GM11168 (cell line): ENCODE data around the gene LRRC37B.
"Not testable (repeated sequence)": the region's sequence is repeated elsewhere in the genome, so short reads cannot be mapped to it uniquely, and the experiment has no call there.

Experiments used
- in situ Hi-C: fragments of 300-500 bp; cut with MboI; formaldehyde crosslinking; loops from one replicate; pipeline ENCODE4 v1.12.0; 2022; ENCODE audit warnings: low sequenced_read_pairs; ENCODE audit not compliant: unreplicated experiment

Gene LRRC37B

GRCh38 chr17:32084942-32085829, 78.0 kb downstream of the LRRC37B start:
- in situ Hi-C loops = not testable (repeated sequence)

DNA sequence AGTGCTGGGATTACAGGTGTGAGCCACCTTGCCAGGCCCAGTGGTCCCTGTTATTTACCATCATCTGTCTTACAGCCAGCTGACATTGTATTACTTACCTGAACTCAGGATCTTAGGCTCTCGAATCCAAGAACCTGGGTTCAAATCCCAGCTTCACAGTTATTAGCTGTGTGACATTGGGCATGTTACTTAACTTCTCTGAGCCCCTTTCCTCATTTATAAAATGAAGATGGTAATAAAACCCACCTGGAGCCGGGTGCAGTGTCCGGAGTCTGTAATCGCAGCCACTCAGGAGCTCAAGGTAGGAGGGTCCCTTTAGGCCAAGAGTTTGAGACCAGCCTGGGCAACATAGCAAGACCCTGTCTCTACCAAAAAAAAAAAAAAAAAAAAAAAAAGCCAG, 79.7 kb downstream of the LRRC37B start:
- in situ Hi-C loops = not testable (repeated sequence)

GRCh38 chr17:32092062-32092461, 84.9 kb downstream of the LRRC37B start:
- in situ Hi-C loops = loop anchor here (10.0 kb wide), 1 partner anchor 1047 kb away; no protein-coding TSS in a partner anchor

GRCh38 chr17:32099686-32100085, 92.5 kb downstream of the LRRC37B start:
- in situ Hi-C loops = loop anchor here (10.0 kb wide), 1 partner anchor 1055 kb away; no protein-coding TSS in a partner anchor

DNA sequence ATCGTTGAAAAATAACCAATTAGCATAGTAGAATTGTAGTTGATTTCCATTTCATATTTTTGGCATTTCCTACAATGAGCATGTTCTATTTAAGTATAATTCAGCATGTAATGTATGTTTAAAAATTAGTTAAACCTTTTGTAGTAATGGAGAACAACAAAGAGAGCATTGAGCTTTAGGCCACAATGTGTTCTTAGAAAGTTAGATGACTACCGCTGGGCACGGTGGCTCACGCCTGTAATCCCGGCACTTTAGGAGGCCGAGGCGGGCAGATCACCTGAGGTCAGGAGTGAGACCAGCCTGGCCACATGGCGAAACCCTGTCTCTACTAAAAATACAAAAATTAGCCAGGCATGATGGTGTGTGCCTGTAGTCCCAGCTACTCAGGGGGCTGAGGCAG, 93.1 kb downstream of the LRRC37B start:
- in situ Hi-C loops = not testable (repeated sequence)

GRCh38 chr17:32100971-32101631, 93.9 kb downstream of the LRRC37B start:
- in situ Hi-C loops = no loop called here

- in situ Hi-C loops = no loop called here
These were observed 95.0 kb downstream of the LRRC37B start for GRCh38 chr17:32102172-32102571.

DNA sequence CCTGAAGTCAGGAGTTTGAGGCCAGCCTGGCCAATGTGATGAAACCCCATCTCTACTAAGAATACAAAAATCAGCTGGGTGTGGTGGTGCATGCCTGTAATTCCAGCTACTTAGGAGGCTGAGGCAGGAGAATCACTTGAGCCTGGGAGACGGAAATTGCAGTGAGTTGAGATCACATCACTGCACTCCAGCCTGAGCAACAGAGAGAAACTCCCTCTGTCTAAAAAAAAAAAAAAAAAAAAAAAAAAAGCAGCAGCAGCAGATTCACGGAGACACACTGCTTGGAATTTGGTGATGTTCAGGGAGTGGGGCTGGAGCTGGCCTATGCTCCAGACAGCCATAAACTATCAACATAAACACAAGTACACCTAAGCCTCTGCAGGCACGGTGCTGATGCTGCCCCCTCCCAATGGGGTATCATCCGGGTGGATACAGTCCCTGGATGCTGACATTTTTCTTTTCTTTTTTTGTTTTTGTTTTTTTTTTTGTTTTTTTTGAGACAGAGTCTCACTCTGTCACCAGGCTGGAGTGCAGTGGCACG, 95.5 kb downstream of the LRRC37B start:
- in situ Hi-C loops = no loop called here
